SK-N-SH (cell line): ENCODE measurements around the gene SLC16A8.

Source experiments
- CHD2 ChIP-seq: fragments of 150-350 bp; IDR thresholded peaks from 2 replicates; pipeline ENCODE4 v1.6.1; 2018; ENCODE audit warnings: low read length; ENCODE audit not compliant: partially characterized antibody
- CTCF ChIP-seq: fragments of 200-600 bp; sonication (generic); IDR thresholded peaks from 2 replicates; pipeline ENCODE4 v1.6.1; 2017; ENCODE audit warnings: antibody characterized with exemption, mild to moderate bottlenecking, moderate library complexity
- ELF1 ChIP-seq: IDR thresholded peaks from 2 replicates; pipeline ENCODE4 v1.4.0; 2012
- EZH2phosphoT487 ChIP-seq: fragments of 200-600 bp; sonication (generic); IDR thresholded peaks from 2 replicates; pipeline ENCODE4 v1.6.1; 2017; ENCODE audit warnings: low read depth, mixed run types, mild to moderate bottlenecking, antibody characterized with exemption, moderate library complexity, borderline replicate concordance
- FOSL2 ChIP-seq: IDR thresholded peaks from 2 replicates; pipeline ENCODE4 v1.4.0; 2012; ENCODE audit warnings: low read depth, mild to moderate bottlenecking, moderate library complexity, borderline replicate concordance
- GABPA ChIP-seq: IDR thresholded peaks from 2 replicates; pipeline ENCODE4 v1.4.0; 2012; ENCODE audit warnings: low read depth, mild to moderate bottlenecking
- NRF1 ChIP-seq: IDR thresholded peaks from 2 replicates; pipeline ENCODE4 v1.6.1; 2012; ENCODE audit warnings: low read depth, mild to moderate bottlenecking, low read length
- POLR2AphosphoS5 ChIP-seq: IDR thresholded peaks from 2 replicates; pipeline ENCODE4 v1.6.1; 2012; ENCODE audit warnings: low read depth, low read length
- RCOR1 ChIP-seq: fragments of 150-350 bp; IDR thresholded peaks from 2 replicates; pipeline ENCODE4 v1.6.1; 2017; ENCODE audit warnings: antibody characterized with exemption, low read length
- RFX5 ChIP-seq: IDR thresholded peaks from 2 replicates; pipeline ENCODE4 v1.6.1; 2012; ENCODE audit warnings: mild to moderate bottlenecking, improper control_type of control experiment, low read length
- SIN3A ChIP-seq: IDR thresholded peaks from 2 replicates; pipeline ENCODE4 v1.6.1; 2012; ENCODE audit warnings: low read depth, mild to moderate bottlenecking, low read length, moderate library complexity, borderline replicate concordance

GRCh38 chr22:38088629-38089473 is 4.9 kb upstream of the SLC16A8 start:
- TF ChIP-seq FOSL2 (no peak), CHD2 (no peak), EZH2phosphoT487 (no peak), NRF1 (no peak), GABPA (no peak), SIN3A (no peak), CTCF (no peak), POLR2AphosphoS5 (no peak), ELF1 (no peak), RCOR1 (no peak), RFX5 (no peak)
